Glomerular endothelial cell (primary cell): ENCODE data around the gene HCFC1. TPM values are rescaled to one million over a fixed set of nuclear protein-coding genes. Genes with fewer than 3 reads are reported as not detected.
"Not testable (repeated sequence)": the region's sequence is repeated elsewhere in the genome, so short reads cannot be mapped to it uniquely, and the experiment has no call there.

Experiments
- DNase-seq: peaks from one replicate; pipeline ENCODE4 v3.0.0-alpha.2; 2011; ENCODE audit warnings: low read depth, low spot score; ENCODE audit errors: extremely low read depth
- total RNA-seq: library from RNA; depleted of rRNA; stranded (reverse); fragments of >200 nt; gene quantifications from 2 replicates; pipeline ENCODE4 v1.2.3, GENCODE V29; 2015

Gene HCFC1
- total RNA-seq, 1 donor from 2014 or later: 91.0 TPM

GRCh38 chrX:153980394-153980793 lies 8.8 kb upstream of the HCFC1 start:
- DNase-seq: not testable (repeated sequence)

- DNase-seq: no peak
These were observed 3.2 kb upstream of the HCFC1 start for GRCh38 chrX:153974726-153975286.

GRCh38 chrX:153974003-153974725 lies 2.5 kb upstream of the HCFC1 start:
- no peak for DNase-seq

- no peak for DNase-seq
These were observed 1.7 kb upstream of the HCFC1 start for GRCh38 chrX:153973127-153974002.

- DNase-seq: no peak
These were observed 929 bp upstream of the HCFC1 start, which contains the start of gene TMEM187 for GRCh38 chrX:153972368-153973126. TMEM187 (plus strand) TSS chrX:153972754; CDS start chrX:153982063, 9,309 bp downstream.

GRCh38 chrX:153971124-153971449 lies 531 bp downstream of the HCFC1 start:
- no peak for DNase-seq

GRCh38 chrX:153970357-153971123 lies 1.1 kb downstream of the HCFC1 start:
- no peak for DNase-seq

- no peak for DNase-seq
These were observed 1.7 kb downstream of the HCFC1 start for GRCh38 chrX:153969904-153970356.

- no peak for DNase-seq
These were observed 2.3 kb downstream of the HCFC1 start for GRCh38 chrX:153969125-153969903.

GRCh38 chrX:153968754-153969124 lies 2.9 kb downstream of the HCFC1 start:
- DNase-seq: no peak

- DNase-seq: no peak
These were observed 3.4 kb downstream of the HCFC1 start for GRCh38 chrX:153968255-153968654.

- no peak for DNase-seq
These were observed 3.9 kb downstream of the HCFC1 start for GRCh38 chrX:153967536-153968224.

- no peak for DNase-seq
These were observed 4.6 kb downstream of the HCFC1 start for GRCh38 chrX:153966841-153967535.

GRCh38 chrX:153966283-153966688 lies 5.3 kb downstream of the HCFC1 start:
- no peak for DNase-seq

- no peak for DNase-seq
These were observed 6.2 kb downstream of the HCFC1 start for GRCh38 chrX:153965406-153965805.

- DNase-seq: no peak
These were observed 7.5 kb downstream of the HCFC1 start for GRCh38 chrX:153964105-153964504.

GRCh38 chrX:153963546-153963945 lies 8.1 kb downstream of the HCFC1 start:
- DNase-seq: no peak

GRCh38 chrX:153961292-153961691 lies 10.3 kb downstream of the HCFC1 start:
- DNase-seq: no peak
